HepG2 (cell line): ENCODE results near the gene FAM221B. TPM values are rescaled to one million over a fixed set of nuclear protein-coding genes. Genes with fewer than 3 reads are reported as not detected.
A peak's percentile ranks its signal among the peaks of the same experiment; 100 is the strongest.

Experiments used
- ATAC-seq: fragments of 200-7000 bp; cut with Tn5 transposase; 3 replicates; pipeline ENCODE4 v1.9.1; 2020; ENCODE audit warnings: mild to moderate bottlenecking, moderate library complexity
- BruUV-seq: library from RNA; stranded (reverse); fragments of 400-500 nt; replicated peaks from 2 replicates; lab custom pipeline; 2021; lab: Mats Ljungman, UMichigan
- CTCF ChIA-PET: fragments of 300-600 bp; formaldehyde crosslinking; extraction: SDS; loops from one replicate; lab custom pipeline; 2021; ENCODE audit warnings: low total read pairs, inconsistent platforms, low intra/inter-chr PET ratio; lab: Yijun Ruan, JAX
- POLR2A ChIA-PET: fragments of 350-600 bp; sonication (Branson Sonifier 250); formaldehyde crosslinking; loops from one replicate; lab custom pipeline; 2020; ENCODE audit warnings: antibody characterized with exemption, inconsistent platforms; lab: Yijun Ruan, JAX
- DNase-seq: peaks from one replicate; pipeline ENCODE4 v3.0.0-alpha.2; 2015; ENCODE audit warnings: low spot score
- FAIRE-seq: peaks from 3 replicates; lab custom pipeline; 2011; peaks lifted over from hg19 to GRCh38; lab: Jason Lieb, UNC
- H2AFZ ChIP-seq: one replicate; pipeline ENCODE4 v1.6.1; 2011; ENCODE audit warnings: low read length, inconsistent platforms
- H3K27ac ChIP-seq: fragments of 300-600 bp; 3 replicates; pipeline ENCODE4 v1.8.0; 2011; ENCODE audit warnings: mixed run types, mild to moderate bottlenecking, mixed read lengths, low read length, inconsistent platforms; ENCODE audit not compliant: insufficient read depth; ENCODE audit errors: extremely low read length
- H3K27me3 ChIP-seq, 2 experiments: fragments of 200-600 bp in 1 of 2; 2 replicates in 1 of 2; 3 replicates in 1 of 2; pipeline versions ENCODE4 v1.6.0 to v1.8.0; 2011; ENCODE audit warnings: low read length in 2 of 2, mild to moderate bottlenecking in 2 of 2, moderate library complexity in 2 of 2, inconsistent platforms in 1 of 2; ENCODE audit not compliant: insufficient read depth in 2 of 2, control insufficient read depth in 1 of 2
- H3K36me3 ChIP-seq, 2 experiments: fragments of 200-600 bp in 1 of 2; replicated peaks in 1 of 2; 2 replicates in 1 of 2; 3 replicates in 1 of 2; pipeline versions ENCODE4 v1.5.1 to v1.8.0; 2011; ENCODE audit warnings: low read length in 2 of 2, inconsistent platforms in 1 of 2; ENCODE audit not compliant: insufficient read depth in 2 of 2, control insufficient read depth in 1 of 2
- H3K4me1 ChIP-seq: 2 replicates; pipeline ENCODE4 v1.5.1; 2012; ENCODE audit warnings: low read length, inconsistent platforms; ENCODE audit not compliant: insufficient read depth
- H3K4me2 ChIP-seq: 2 replicates; pipeline ENCODE4 v1.6.0; 2011; ENCODE audit warnings: low read depth, low read length, inconsistent platforms
- H3K4me3 ChIP-seq, 3 experiments: fragments of 200-600 bp in 1 of 3; sonication (generic), shearing (Covaris generic) in 1 of 3; replicated peaks in 1 of 3; 2 replicates each; pipeline ENCODE4 v1.5.1; 2011 to 2016; ENCODE audit warnings: low read length in 3 of 3, inconsistent platforms in 2 of 3, low read depth in 2 of 3, mild to moderate bottlenecking in 2 of 3, control low read depth in 1 of 3, mixed read lengths in 1 of 3; ENCODE audit not compliant: insufficient read depth in 1 of 3
- H3K79me2 ChIP-seq: one replicate; pipeline ENCODE4 v1.6.1; 2011; ENCODE audit warnings: low read length, inconsistent platforms; ENCODE audit not compliant: insufficient read depth
- H3K9ac ChIP-seq: 2 replicates; pipeline ENCODE4 v1.6.0; 2011; ENCODE audit warnings: mild to moderate bottlenecking, low read depth, low read length, inconsistent platforms; ENCODE audit not compliant: insufficient read depth
- H3K9me3 ChIP-seq: 2 replicates; pipeline ENCODE4 v1.5.1; 2012; ENCODE audit warnings: mild to moderate bottlenecking, low read length
- H4K20me1 ChIP-seq: 2 replicates; pipeline ENCODE4 v1.6.0; 2011; ENCODE audit warnings: inconsistent platforms, mild to moderate bottlenecking, low read length, moderate library complexity; ENCODE audit not compliant: insufficient read depth
- CTCF ChIP-seq: sonication (generic); formaldehyde crosslinking; IDR thresholded peaks from 2 replicates; pipeline ENCODE4 v1.5.0; 2020; ENCODE audit warnings: mild to moderate bottlenecking, missing genetic modification reagents, moderate library complexity
- ELF3 ChIP-seq: IDR thresholded peaks from 2 replicates; pipeline ENCODE4 v1.6.1; 2016; ENCODE audit warnings: missing genetic modification reagents, missing compliant biosample characterization
- HNF1A ChIP-seq, 2 experiments: sonication (generic) in 1 of 2; formaldehyde crosslinking in 1 of 2; IDR thresholded peaks; 2 replicates each; pipeline versions ENCODE4 v1.4.0 to v1.6.1; 2016 to 2020; ENCODE audit warnings: borderline replicate concordance in 1 of 2, low read depth in 1 of 2, mild to moderate bottlenecking in 1 of 2, missing genetic modification reagents in 1 of 2
- HNF4A ChIP-seq: sonication (generic); formaldehyde crosslinking; IDR thresholded peaks from 2 replicates; pipeline ENCODE4 v1.4.0; 2020; ENCODE audit warnings: missing genetic modification reagents
- HOXA3 ChIP-seq: sonication (generic); formaldehyde crosslinking; IDR thresholded peaks from 2 replicates; pipeline ENCODE4 v1.5.0; 2020; ENCODE audit warnings: missing genetic modification reagents
- SPEN ChIP-seq: sonication (generic); formaldehyde crosslinking; IDR thresholded peaks from 2 replicates; pipeline ENCODE4 v1.5.1; 2020; ENCODE audit warnings: low read depth, mild to moderate bottlenecking, missing genetic modification reagents
- TP53 ChIP-seq: sonication (generic); formaldehyde crosslinking; conservative IDR thresholded peaks from 2 replicates; pipeline ENCODE4 v1.4.0; 2020; ENCODE audit warnings: missing genetic modification reagents
- ZBTB25 ChIP-seq: IDR thresholded peaks from 2 replicates; pipeline ENCODE4 v1.6.1; 2018; ENCODE audit warnings: missing genetic modification reagents
- ZNF333 ChIP-seq: sonication (generic); formaldehyde crosslinking; IDR thresholded peaks from 2 replicates; pipeline ENCODE4 v1.4.0; 2020; ENCODE audit warnings: mild to moderate bottlenecking, missing genetic modification reagents, borderline replicate concordance
- WGBS: methylation state at CpG from one replicate; pipeline ENCODE4 v1.1.6; 2017; ENCODE audit warnings: low lambda C conversion rate; 5-methylcytosine and 5-hydroxymethylcytosine counted together
- in situ Hi-C: cut with HindIII; loops from 2 replicates; pipeline ENCODE4 v1.10.0; 2017; ENCODE audit warnings: low pct_unique_long_range_greater_than_20kb; ENCODE audit not compliant: extremely low pct_ligation_motif_present
- intact Hi-C: fragments of 100-400 bp; cut with micrococcal nuclease; formaldehyde crosslinking; loops from one replicate; pipeline ENCODE4 v1.10.0; 2022; ENCODE audit not compliant: unreplicated experiment
- polyA plus RNA-seq, 8 experiments: library from polyadenylated mRNA; depleted of rRNA in 3 of 8; stranded (reverse) in 7 of 8; unstranded in 1 of 8; fragments of >200 nt; fragmentation: Illumina TruSeq in 4 of 8; extraction: Trizol in 4 of 8; gene quantifications; 2 replicates each; pipeline versions ENCODE4 v1.2.1 to v1.2.3, GENCODE V29; 2011 to 2016; ENCODE audit warnings: low read depth in 4 of 8, missing spikeins in 1 of 8, mixed read lengths in 1 of 8; ENCODE audit not compliant: insufficient read depth in 1 of 8
- total RNA-seq, 5 experiments: library from RNA; depleted of rRNA; stranded (reverse); fragments of >200 nt; fragmentation: Illumina TruSeq; extraction: Trizol; gene quantifications; 2 replicates each; pipeline ENCODE4 v1.2.3, GENCODE V29; 2016; ENCODE audit warnings: low read depth in 1 of 5
- TF ChIP-seq, protein P1 (sequence below): sonication (generic); formaldehyde crosslinking; IDR thresholded peaks from 2 replicates; pipeline ENCODE4 v1.4.0; 2020; ENCODE audit warnings: missing genetic modification reagents, borderline replicate concordance
- TF ChIP-seq, protein P2 (sequence below): IDR thresholded peaks from 2 replicates; pipeline ENCODE4 v1.6.1; 2016

Gene FAM221B
- total and polyA plus RNA-seq, 2 of the 13 experiments (the other 11 are each of a cell fraction or from before 2014, with no cell fraction given), result not detected

DNA sequence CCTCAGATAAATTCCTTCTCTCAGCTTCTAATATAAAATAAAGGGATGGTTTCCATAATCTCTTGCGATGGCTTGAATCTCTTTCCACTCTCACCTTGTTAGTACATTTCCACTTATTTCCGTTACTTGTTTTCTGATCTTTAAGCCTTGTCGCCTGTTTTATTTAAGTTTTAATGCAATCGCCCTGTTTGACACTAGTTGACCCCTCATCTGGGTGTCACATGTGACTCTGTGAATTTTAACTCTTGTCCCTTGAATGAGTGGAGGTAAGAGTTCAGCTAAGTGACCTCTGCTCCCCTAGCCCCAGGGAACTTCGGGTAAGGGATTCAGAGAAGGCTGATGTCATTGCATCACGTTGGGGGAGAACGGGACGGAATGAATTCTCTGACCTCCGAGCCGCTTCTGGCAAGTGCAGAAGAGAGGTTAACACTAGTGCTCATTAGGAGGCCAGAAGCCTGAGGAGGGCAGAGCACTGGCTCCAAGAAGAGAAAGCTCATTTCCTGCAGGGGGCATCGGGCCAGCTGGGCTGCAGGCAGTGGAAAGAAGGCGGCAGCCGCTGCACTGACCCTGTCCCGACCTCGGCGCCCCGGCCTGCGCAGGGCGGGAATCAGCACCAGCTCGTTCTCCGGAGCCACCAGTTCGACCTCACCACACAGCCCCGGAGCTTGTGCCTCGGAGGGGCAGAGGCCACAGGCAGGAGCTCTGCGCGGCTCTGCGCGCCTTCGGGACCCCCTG lies 14.3 kb downstream of the FAM221B start:
- Histone ChIP-seq H3K9ac (peak overlapping the region; percentile 98), H3K9me3 (no peaks in the 10 kb centered on the region), H3K4me1 (peaks cover 44% of the 10 kb centered on the region), H2AFZ (no peak overlapping the region), H3K4me2 (peak overlapping the region; percentile 77), H3K27ac (peak overlapping the region; percentile 99), H3K4me3 (peak overlapping the region; percentile 68 to 86 (median 86)), H3K79me2 (peaks cover 5% of the 10 kb centered on the region), H3K36me3 (0 out of 5 replicates have a peak, but pooled peaks cover 0 to 4% of the 10 kb centered on the region in 2 experiments), H4K20me1 (no peaks in the 10 kb centered on the region), H3K27me3 (no peaks in the 10 kb centered on the region)
- in situ Hi-C loops (no loop called here), intact Hi-C loops (no loop called here)
- POLR2A ChIA-PET, result interaction anchor here (0.6 to 2.1 kb wide), 23 partner anchors 12 to 444 kb away, joined by 3 to 16 read pairs (median 3); partner anchors contain the start of genes CCDC107, CREB3, FAM221B and GBA2
- peak; percentile 53 for ATAC-seq
- DNase-seq, result peak; percentile 84
- BruUV-seq, result TSS peak; percentile 85
- CTCF ChIA-PET, result interaction anchor here (1.7 kb wide), 1 partner anchor 24 kb away, joined by 14 read pairs; no protein-coding TSS in a partner anchor
- under 1% methylated on average over 10 of the region's 29 CpGs for WGBS
- peak; percentile 98 for FAIRE-seq
- TF ChIP-seq HOXA3 (CRISPR knock-in tag), result peak; percentile 40; the same call in 1 of the 2 replicates
- peak; percentile 67; the same call in 1 of the 2 replicates for TF ChIP-seq ZBTB25 (CRISPR knock-in tag)
- TF ChIP-seq ELF3 (CRISPR knock-in tag), result peak; percentile 61; the same call in 1 of the 2 replicates
- TF ChIP-seq, protein P1, sequence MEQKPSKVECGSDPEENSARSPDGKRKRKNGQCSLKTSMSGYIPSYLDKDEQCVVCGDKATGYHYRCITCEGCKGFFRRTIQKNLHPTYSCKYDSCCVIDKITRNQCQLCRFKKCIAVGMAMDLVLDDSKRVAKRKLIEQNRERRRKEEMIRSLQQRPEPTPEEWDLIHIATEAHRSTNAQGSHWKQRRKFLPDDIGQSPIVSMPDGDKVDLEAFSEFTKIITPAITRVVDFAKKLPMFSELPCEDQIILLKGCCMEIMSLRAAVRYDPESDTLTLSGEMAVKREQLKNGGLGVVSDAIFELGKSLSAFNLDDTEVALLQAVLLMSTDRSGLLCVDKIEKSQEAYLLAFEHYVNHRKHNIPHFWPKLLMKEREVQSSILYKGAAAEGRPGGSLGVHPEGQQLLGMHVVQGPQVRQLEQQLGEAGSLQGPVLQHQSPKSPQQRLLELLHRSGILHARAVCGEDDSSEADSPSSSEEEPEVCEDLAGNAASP (CRISPR knock-in tag), result peak; percentile 87; the same call in 1 of the 2 replicates
- TF ChIP-seq ZNF333 (CRISPR knock-in tag), result peak; percentile 28; the same call in 1 of the 2 replicates
- TF ChIP-seq HNF4A, result peak; percentile 88
- no peak; the same call in none of the 2 replicates for TF ChIP-seq SPEN (CRISPR knock-in tag)
- TF ChIP-seq, protein P2, sequence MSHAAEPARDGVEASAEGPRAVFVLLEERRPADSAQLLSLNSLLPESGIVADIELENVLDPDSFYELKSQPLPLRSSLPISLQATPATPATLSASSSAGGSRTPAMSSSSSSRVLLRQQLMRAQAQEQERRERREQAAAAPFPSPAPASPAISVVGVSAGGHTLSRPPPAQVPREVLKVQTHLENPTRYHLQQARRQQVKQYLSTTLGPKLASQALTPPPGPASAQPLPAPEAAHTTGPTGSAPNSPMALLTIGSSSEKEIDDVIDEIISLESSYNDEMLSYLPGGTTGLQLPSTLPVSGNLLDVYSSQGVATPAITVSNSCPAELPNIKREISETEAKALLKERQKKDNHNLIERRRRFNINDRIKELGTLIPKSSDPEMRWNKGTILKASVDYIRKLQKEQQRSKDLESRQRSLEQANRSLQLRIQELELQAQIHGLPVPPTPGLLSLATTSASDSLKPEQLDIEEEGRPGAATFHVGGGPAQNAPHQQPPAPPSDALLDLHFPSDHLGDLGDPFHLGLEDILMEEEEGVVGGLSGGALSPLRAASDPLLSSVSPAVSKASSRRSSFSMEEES (CRISPR knock-in tag), result peak; percentile 86
- peak; percentile 14; the same call in 1 of the 2 replicates for TF ChIP-seq CTCF (CRISPR knock-in tag)
- TF ChIP-seq TP53 (CRISPR knock-in tag), result 0 out of 2 replicates have a peak, but pooled peaks have one; percentile 54
- TF ChIP-seq HNF1A (IDR thresholded peaks at IDR 0.05; ENCODE audit: low read depth), result peak; percentile 47; the same call in 1 of the 2 replicates
- no peak for TF ChIP-seq HNF1A (CRISPR knock-in tag; IDR thresholded peaks at IDR 0.05; ENCODE audit: borderline replicate concordance)
